ENCODE results near the gene ASAP3.

The ASAP3 gene

GRCh38 chr1:23477359-23478144, 6.4 kb downstream of the ASAP3 start:
- H3K4me3 ChIP-seq (ENCODE audit: low read depth, low read length): no peak overlapping the region
- no peak for DNase-seq (ENCODE audit: low read depth)
- TF ChIP-seq CTCF (IDR thresholded peaks at IDR 0.05; ENCODE audit: low read depth, low read length, missing control alignments): no peak

GRCh38 chr1:23475641-23476040, 8.3 kb downstream of the ASAP3 start:
- TF ChIP-seq CTCF (IDR thresholded peaks at IDR 0.05; ENCODE audit: low read depth, low read length, missing control alignments): no peak
- DNase-seq (ENCODE audit: low read depth): no peak
- H3K4me3 ChIP-seq (ENCODE audit: low read depth, low read length): no peak overlapping the region

- DNase-seq (ENCODE audit: low read depth): no peak
- TF ChIP-seq CTCF (IDR thresholded peaks at IDR 0.05; ENCODE audit: low read depth, low read length, missing control alignments): no peak
- no peak overlapping the region for H3K4me3 ChIP-seq (ENCODE audit: low read depth, low read length)
Observed at GRCh38 chr1:23475134-23475628, 8.8 kb downstream of the ASAP3 start.

- DNase-seq (ENCODE audit: low read depth): no peak
- no peak overlapping the region for H3K4me3 ChIP-seq (ENCODE audit: low read depth, low read length)
- no peak for TF ChIP-seq CTCF (IDR thresholded peaks at IDR 0.05; ENCODE audit: low read depth, low read length, missing control alignments)
Observed at GRCh38 chr1:23473037-23473800, 10.8 kb downstream of the ASAP3 start.

- no peak for DNase-seq (ENCODE audit: low read depth)
- no peak overlapping the region for H3K4me3 ChIP-seq (ENCODE audit: low read depth, low read length)
- TF ChIP-seq CTCF (IDR thresholded peaks at IDR 0.05; ENCODE audit: low read depth, low read length, missing control alignments): no peak
Observed at GRCh38 chr1:23472351-23473036, 11.5 kb downstream of the ASAP3 start.

- no peak for TF ChIP-seq CTCF (IDR thresholded peaks at IDR 0.05; ENCODE audit: low read depth, low read length, missing control alignments)
- no peak for DNase-seq (ENCODE audit: low read depth)
- no peak overlapping the region for H3K4me3 ChIP-seq (ENCODE audit: low read depth, low read length)
Observed at GRCh38 chr1:23471473-23472075, 12.4 kb downstream of the ASAP3 start.

Measured in GM12864 (cell line).